ENCODE measurements around the gene ITGA8. TPM values are rescaled to one million over a fixed set of nuclear protein-coding genes. Genes with fewer than 3 reads are reported as not detected.

Gene ITGA8
- 11.3 and 13.8 TPM in 2 replicates for total RNA-seq

DNA sequence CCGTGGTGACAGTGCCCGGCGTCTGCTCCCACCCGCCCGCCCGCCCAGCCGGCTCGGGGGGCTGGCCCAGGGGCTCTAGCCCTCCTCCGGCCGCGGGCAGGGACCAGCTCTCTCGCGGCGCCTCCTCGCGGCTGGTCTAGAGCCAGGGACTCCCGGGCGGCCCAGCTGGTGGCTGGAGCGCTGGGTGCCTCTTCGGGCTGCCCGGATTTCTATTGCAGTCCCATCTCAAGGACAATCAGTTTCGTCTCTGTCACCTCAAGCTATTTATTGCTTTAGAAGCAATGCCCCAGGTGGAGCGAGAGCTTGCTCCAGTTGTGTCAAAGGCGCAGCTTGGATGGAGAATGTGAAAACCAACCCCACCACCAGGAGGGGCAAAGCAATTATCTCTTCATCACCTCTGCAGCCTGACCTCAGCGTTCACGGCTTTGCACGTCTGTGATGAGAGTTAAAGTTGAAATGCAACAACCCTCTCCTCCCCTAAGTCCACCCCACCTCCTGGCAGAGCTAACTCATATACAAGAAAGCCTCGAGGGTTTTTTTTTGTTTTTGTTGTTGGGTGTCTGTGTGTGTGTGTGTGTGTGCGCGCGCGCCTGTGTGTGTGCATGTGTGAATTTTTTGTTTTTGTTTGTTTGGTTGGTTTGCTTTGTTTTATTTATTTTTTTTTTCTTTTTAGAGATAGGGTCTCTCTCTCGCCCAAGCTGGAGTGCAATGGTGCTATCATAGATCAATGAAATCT, at the start of gene ITGA8:
Gene ITGA8, minus strand, starts transcription at position 24 of the 736 bp plus-strand sequence. CDS start 151 bp downstream, outside the sequence.

Other genes with a start within 250 kb of the ITGA8 start
- gene MINDY3, start 140.6 kb upstream of the ITGA8 start, total RNA-seq = 17.1 and 17.3 TPM in 2 replicates

Measured in cardiac ventricle fibroblast (primary cell).